ENCODE data around the gene GTPBP10. TPM values are rescaled to one million over a fixed set of nuclear protein-coding genes. Genes with fewer than 3 reads are reported as not detected.

GTPBP10 gene
- total RNA-seq, 2 experiments from 2014 or later: 11.8 to 13.7 TPM

- Histone ChIP-seq H3K4me3 (ENCODE audit: low read length) (no peak overlapping the region), H3K4me1 (ENCODE audit: insufficient read depth, low read length) (no peaks in the 10 kb centered on the region), H3K27ac (ENCODE audit: low read depth in 1 of 2, low read length in 2 of 2) (no peak overlapping the region), H3K27me3 (ENCODE audit: control insufficient read depth in 1 of 2, insufficient read depth in 2 of 2, low read length in 2 of 2) (no peaks in the 10 kb centered on the region), H3K36me3 (ENCODE audit: insufficient read depth, low read length) (no peaks in the 10 kb centered on the region), H3K9me3 (ENCODE audit: control insufficient read depth in 1 of 2, insufficient read depth in 1 of 2, low read length in 2 of 2) (no peaks in the 10 kb centered on the region)
- CTCF ChIA-PET: interaction anchor here (1.6 kb wide), 1 partner anchor 113 kb away, joined by 3 read pairs; no protein-coding TSS in a partner anchor
- TF ChIP-seq CTCF (IDR thresholded peaks at IDR 0.05): no peak
- Mint-ChIP-seq H3K4me3 (no peak overlapping the region), H3K36me3 (ENCODE audit: low read depth) (no peaks in the 10 kb centered on the region), H3K9me3 (no peaks in the 10 kb centered on the region), H3K27ac (no peak overlapping the region), H3K4me1 (ENCODE audit: low read depth) (no peaks in the 10 kb centered on the region), H3K27me3 (peaks cover 6% of the 10 kb centered on the region)
- POLR2A ChIA-PET: no interaction called here
- intact Hi-C loops (cut with DNase I, micrococcal nuclease): loop anchor here in 1 of 2 experiments (5.0 kb wide), 2 partner anchors 113 to 1878 kb away; no protein-coding TSS in a partner anchor
- DNase-seq (no peak), ATAC-seq (ENCODE audit: poor library complexity) (no peak)
These were observed 78.9 kb downstream of the GTPBP10 start for GRCh38 chr7:90425376-90425775.

GRCh38 chr7:90430614-90431460, 84.3 kb downstream of the GTPBP10 start:
- ATAC-seq (ENCODE audit: poor library complexity) (no peak), DNase-seq (no peak)
- Mint-ChIP-seq H3K4me3 (no peak overlapping the region), H3K4me1 (ENCODE audit: low read depth) (no peaks in the 10 kb centered on the region), H3K27ac (no peak overlapping the region), H3K36me3 (ENCODE audit: low read depth) (no peaks in the 10 kb centered on the region), H3K9me3 (no peaks in the 10 kb centered on the region), H3K27me3 (peaks cover 37% of the 10 kb centered on the region)
- ChIA-PET POLR2A (interaction anchor here (0.6 kb wide), 1 partner anchor 15 kb away, joined by 5 read pairs; no protein-coding TSS in a partner anchor), CTCF (no interaction called here)
- H3K4me1 ChIP-seq (ENCODE audit: insufficient read depth, low read length): no peaks in the 10 kb centered on the region
- no peak for TF ChIP-seq CTCF (IDR thresholded peaks at IDR 0.05)
- no peak overlapping the region for H3K4me3 ChIP-seq (ENCODE audit: low read length)
- no peak overlapping the region for H3K27ac ChIP-seq (ENCODE audit: low read depth in 1 of 2, low read length in 2 of 2)
- intact Hi-C loops (cut with DNase I, micrococcal nuclease): no loop called here
- H3K27me3 ChIP-seq (ENCODE audit: control insufficient read depth in 1 of 2, insufficient read depth in 2 of 2, low read length in 2 of 2): peaks cover 0 to 4% of the 10 kb centered on the region in 2 experiments
- no peaks in the 10 kb centered on the region for H3K36me3 ChIP-seq (ENCODE audit: insufficient read depth, low read length)
- peaks cover 9 to 18% of the 10 kb centered on the region in 2 experiments for H3K9me3 ChIP-seq (ENCODE audit: control insufficient read depth in 1 of 2, insufficient read depth in 1 of 2, low read length in 2 of 2)

GRCh38 chr7:90432752-90433151, 86.2 kb downstream of the GTPBP10 start:
- ATAC-seq (ENCODE audit: poor library complexity) (no peak), DNase-seq (no peak)
- Histone ChIP-seq H3K36me3 (ENCODE audit: insufficient read depth, low read length) (no peaks in the 10 kb centered on the region), H3K9me3 (ENCODE audit: control insufficient read depth in 1 of 2, insufficient read depth in 1 of 2, low read length in 2 of 2) (peaks cover 9 to 18% of the 10 kb centered on the region in 2 experiments), H3K27me3 (ENCODE audit: control insufficient read depth in 1 of 2, insufficient read depth in 2 of 2, low read length in 2 of 2) (peaks cover 3 to 4% of the 10 kb centered on the region in 2 experiments), H3K27ac (ENCODE audit: low read depth in 1 of 2, low read length in 2 of 2) (no peak overlapping the region), H3K4me1 (ENCODE audit: insufficient read depth, low read length) (no peaks in the 10 kb centered on the region), H3K4me3 (ENCODE audit: low read length) (no peak overlapping the region)
- no peaks in the 10 kb centered on the region for H3K4me1 Mint-ChIP-seq (ENCODE audit: low read depth)
- peaks cover 37% of the 10 kb centered on the region for H3K27me3 Mint-ChIP-seq
- ChIA-PET POLR2A (no interaction called here), CTCF (no interaction called here)
- no peak overlapping the region for H3K27ac Mint-ChIP-seq
- intact Hi-C loops (cut with DNase I, micrococcal nuclease): no loop called here
- H3K9me3 Mint-ChIP-seq: no peaks in the 10 kb centered on the region
- H3K36me3 Mint-ChIP-seq (ENCODE audit: low read depth): no peaks in the 10 kb centered on the region
- no peak overlapping the region for H3K4me3 Mint-ChIP-seq
- TF ChIP-seq CTCF (IDR thresholded peaks at IDR 0.05): no peak

Measured in CD4-positive, alpha-beta T cell (primary cell).